Karpas-422 (cell line): ENCODE data around the gene NFE2L2. TPM values are rescaled to one million over a fixed set of nuclear protein-coding genes. Genes with fewer than 3 reads are reported as not detected.
A peak's percentile ranks its signal among the peaks of the same experiment; 100 is the strongest.
"Not testable (repeated sequence)": the region's sequence is repeated elsewhere in the genome, so short reads cannot be mapped to it uniquely, and the experiment has no call there.

Experiments used
- DNase-seq: peaks from one replicate; pipeline ENCODE4 v3.0.0-alpha.2; 2015
- H2AFZ ChIP-seq: fragments of 200-600 bp; sonication (generic); 2 replicates; pipeline ENCODE4 v1.6.1; 2014; ENCODE audit warnings: antibody characterized with exemption, low read length, mixed read lengths
- H3K27ac ChIP-seq: fragments of 200-600 bp; sonication (generic); 2 replicates; pipeline ENCODE4 v1.5.1; 2014; ENCODE audit warnings: mild to moderate bottlenecking, low read length, moderate library complexity
- H3K27me3 ChIP-seq: fragments of 200-600 bp; sonication (generic); 2 replicates; pipeline ENCODE4 v1.6.1; 2014; ENCODE audit warnings: low read length, mixed read lengths
- H3K36me3 ChIP-seq: fragments of 200-600 bp; sonication (generic); 2 replicates; pipeline ENCODE4 v1.6.1; 2014; ENCODE audit warnings: low read length, mixed read lengths; ENCODE audit not compliant: insufficient read depth
- H3K4me1 ChIP-seq: fragments of 200-600 bp; sonication (generic); 2 replicates; pipeline ENCODE4 v1.6.1; 2014; ENCODE audit warnings: mild to moderate bottlenecking, low read length, mixed read lengths
- H3K4me2 ChIP-seq: fragments of 200-600 bp; sonication (generic); 2 replicates; pipeline ENCODE4 v1.6.1; 2014; ENCODE audit warnings: low read length, low read depth, mild to moderate bottlenecking; ENCODE audit not compliant: poor library complexity, severe bottlenecking
- H3K4me3 ChIP-seq: fragments of 200-600 bp; sonication (generic); 2 replicates; pipeline ENCODE4 v1.5.1; 2014; ENCODE audit warnings: mild to moderate bottlenecking, antibody characterized with exemption, low read length, mixed read lengths
- H3K79me2 ChIP-seq: fragments of 200-600 bp; sonication (generic); 2 replicates; pipeline ENCODE4 v1.6.1; 2014; ENCODE audit warnings: mild to moderate bottlenecking, low read length, mixed read lengths
- H3K9ac ChIP-seq: fragments of 200-600 bp; sonication (generic); 2 replicates; pipeline ENCODE4 v1.6.0; 2014; ENCODE audit warnings: low read length
- H3K9me2 ChIP-seq: fragments of 200-600 bp; sonication (generic), shearing (Covaris generic); replicated peaks from 2 replicates; pipeline ENCODE4 v1.6.0; 2014; ENCODE audit warnings: mild to moderate bottlenecking, low read length, moderate library complexity; ENCODE audit not compliant: insufficient read depth
- H3K9me3 ChIP-seq: fragments of 300-700, 200-600 bp; sonication (generic); 2 replicates; pipeline ENCODE4 v1.6.1; 2014; ENCODE audit warnings: low read length, mixed read lengths
- H4K20me1 ChIP-seq: fragments of 200-600 bp; sonication (generic); 2 replicates; pipeline ENCODE4 v1.6.1; 2014; ENCODE audit warnings: mild to moderate bottlenecking, antibody characterized with exemption, low read length, low read depth; ENCODE audit not compliant: insufficient read depth
- total RNA-seq: library from RNA; depleted of rRNA; stranded (reverse); fragments of >200 nt; shearing (Covaris generic); gene quantifications from 2 replicates; pipeline ENCODE4 v1.2.3, GENCODE V29; 2014; ENCODE audit warnings: low replicate concordance; rRNA removed

Gene NFE2L2
- total RNA-seq: 33.1 and 66.7 TPM in 2 replicates

DNA sequence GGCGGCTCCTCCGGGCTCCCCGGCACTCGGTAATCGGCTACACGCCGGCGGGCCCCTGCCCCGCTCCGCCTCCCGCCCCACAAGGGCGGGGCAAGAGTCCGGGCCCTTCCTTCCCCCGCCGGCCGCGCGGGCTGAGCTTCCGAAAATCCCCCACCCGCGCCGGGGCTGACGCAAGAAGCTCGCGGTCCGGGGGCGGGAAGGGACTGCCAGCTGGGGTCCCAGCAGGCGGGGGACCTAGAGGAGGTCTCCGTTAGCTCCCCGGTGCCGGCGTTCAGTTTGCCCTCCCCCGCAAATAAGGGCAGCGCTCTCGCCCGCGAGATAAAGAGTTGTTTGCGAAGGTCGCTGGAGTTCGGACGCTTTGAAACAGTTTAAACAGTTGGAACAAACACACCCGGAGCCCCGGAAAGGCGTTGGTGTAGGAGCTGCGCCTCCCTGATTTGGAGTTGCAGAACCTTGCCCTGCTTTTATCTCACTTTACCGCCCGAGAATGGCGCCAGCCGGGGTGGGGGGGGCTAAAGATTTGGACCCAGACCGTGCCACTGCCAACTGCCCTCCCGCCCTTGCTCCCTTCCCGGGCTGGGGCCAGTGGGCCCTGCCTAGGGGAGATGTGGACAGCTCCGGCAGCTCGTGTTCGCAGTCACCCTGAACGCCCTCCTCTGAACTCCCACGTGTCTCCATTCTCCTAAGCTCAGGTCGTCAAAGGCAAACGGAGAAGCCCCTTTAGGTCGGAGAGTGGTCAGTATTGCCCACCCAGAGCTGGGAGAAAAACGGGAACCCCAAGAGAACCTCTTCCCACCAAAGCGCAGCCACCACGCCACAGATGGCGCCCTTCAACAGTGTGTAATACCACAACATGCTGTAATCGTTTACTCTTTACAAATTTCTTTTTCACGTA, at the start of gene NFE2L2:
TSS of gene NFE2L2 (minus strand) at position 35 of the 895 bp plus-strand sequence. CDS start 151 bp downstream, outside the sequence.
- H3K9me3 ChIP-seq: no peaks in the 10 kb centered on the region
- peaks cover 26% of the 10 kb centered on the region for H3K36me3 ChIP-seq
- H3K27me3 ChIP-seq: no peaks in the 10 kb centered on the region
- peak within 1 kb of the TSS; percentile 98 for H3K9ac ChIP-seq
- H3K4me3 ChIP-seq: peak within 1 kb of the TSS; percentile 77
- peak within 1 kb of the TSS; percentile 69 for H2AFZ ChIP-seq
- peak; percentile 95 for DNase-seq
- peaks cover 41% of the 10 kb centered on the region for H3K4me1 ChIP-seq
- peaks cover 24% of the 10 kb centered on the region; the same call in 1 of the 2 replicates for H4K20me1 ChIP-seq
- peak within 1 kb of the TSS; percentile 85 for H3K27ac ChIP-seq
- H3K9me2 ChIP-seq: no peaks in the 10 kb centered on the region
- peak within 1 kb of the TSS; percentile 93 for H3K4me2 ChIP-seq
- peaks cover 45% of the 10 kb centered on the region for H3K79me2 ChIP-seq

DNA sequence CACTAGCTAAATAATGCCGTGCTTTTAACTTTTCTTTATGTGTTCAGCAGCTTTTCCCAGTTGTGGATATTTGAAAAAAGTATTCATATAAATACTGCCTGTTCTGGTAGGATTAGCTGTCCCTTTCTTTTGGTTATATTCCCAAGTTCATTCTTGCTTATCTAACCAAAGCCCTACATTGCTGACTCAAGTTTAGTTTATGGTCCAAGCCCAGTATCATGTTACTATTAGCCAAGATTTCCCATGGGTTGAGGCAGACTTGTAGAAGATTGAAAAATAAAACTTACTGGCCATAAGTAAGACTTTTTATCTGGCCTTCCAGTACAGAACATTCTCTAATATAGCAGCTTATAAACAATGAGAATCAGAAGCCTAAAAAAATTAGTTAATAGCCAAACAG, 49.7 kb upstream of the NFE2L2 start:
- H3K4me3 ChIP-seq: no peak overlapping the region
- no peaks in the 10 kb centered on the region for H3K9me2 ChIP-seq
- H3K9me3 ChIP-seq: no peaks in the 10 kb centered on the region
- H3K4me1 ChIP-seq: peaks cover 32% of the 10 kb centered on the region
- H3K9ac ChIP-seq: no peak overlapping the region
- no peaks in the 10 kb centered on the region for H3K27me3 ChIP-seq
- peak overlapping the region; percentile 33 for H3K4me2 ChIP-seq
- no peak overlapping the region for H2AFZ ChIP-seq
- H3K27ac ChIP-seq: no peak overlapping the region
- no peak for DNase-seq
- H3K36me3 ChIP-seq: no peaks in the 10 kb centered on the region
- H4K20me1 ChIP-seq: no peaks in the 10 kb centered on the region
- no peaks in the 10 kb centered on the region for H3K79me2 ChIP-seq

DNA sequence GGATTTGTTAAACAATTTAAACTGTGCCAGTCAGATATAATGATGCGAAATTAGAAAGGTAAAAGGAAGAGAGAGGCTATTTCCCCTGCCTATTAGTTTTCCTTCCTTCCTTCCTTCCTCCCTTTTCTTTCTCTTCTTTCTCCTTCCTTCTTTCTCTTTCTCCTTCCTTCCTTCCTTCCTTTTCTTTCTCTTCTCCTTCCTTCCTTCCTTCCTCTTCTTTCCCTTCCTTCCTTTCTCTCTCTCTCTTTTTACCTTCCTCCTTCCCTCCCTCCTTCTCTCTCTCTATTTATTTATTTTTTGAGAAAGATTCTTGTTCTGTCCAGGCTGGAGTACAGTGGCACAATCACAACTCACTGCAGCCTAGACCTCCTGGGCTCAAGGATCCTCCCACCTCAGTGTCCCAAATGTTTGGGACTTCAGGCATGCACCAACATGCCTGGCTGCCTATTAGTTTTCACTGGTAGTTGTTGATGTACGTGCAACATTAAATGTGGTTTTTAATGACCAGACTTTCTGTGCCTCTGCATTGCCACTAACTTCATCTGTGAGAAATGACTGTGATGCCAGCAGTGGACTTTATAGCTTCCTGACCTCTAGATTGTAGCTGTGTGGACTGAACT, 48.7 kb upstream of the NFE2L2 start:
- no peak for DNase-seq
- no peaks in the 10 kb centered on the region for H3K9me2 ChIP-seq
- H3K4me1 ChIP-seq: peaks cover 32% of the 10 kb centered on the region
- H3K27ac ChIP-seq: no peak overlapping the region
- H4K20me1 ChIP-seq: no peaks in the 10 kb centered on the region
- H3K9ac ChIP-seq: no peak overlapping the region
- no peak overlapping the region for H3K4me2 ChIP-seq
- H3K79me2 ChIP-seq: no peaks in the 10 kb centered on the region
- no peaks in the 10 kb centered on the region for H3K27me3 ChIP-seq
- H3K9me3 ChIP-seq: no peaks in the 10 kb centered on the region
- H2AFZ ChIP-seq: no peak overlapping the region
- H3K4me3 ChIP-seq: no peak overlapping the region
- no peaks in the 10 kb centered on the region for H3K36me3 ChIP-seq

DNA sequence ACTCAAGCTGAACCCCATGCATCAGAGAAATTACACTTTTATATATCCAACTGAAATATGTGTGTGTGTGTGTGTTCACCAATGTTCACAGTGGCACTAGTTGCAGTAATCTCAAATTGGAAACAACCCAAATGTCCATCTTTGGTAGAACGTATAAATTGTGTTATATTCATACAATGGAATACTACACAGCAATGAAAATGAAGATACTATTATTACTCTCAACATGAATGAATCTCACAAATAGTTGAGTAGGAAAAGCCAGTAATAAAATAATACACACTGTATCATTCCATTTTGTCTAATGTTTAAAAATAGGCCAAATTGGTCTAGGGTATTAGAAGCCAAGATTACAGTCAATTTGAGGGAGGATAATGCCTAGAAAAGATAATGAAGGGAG, 48.0 kb upstream of the NFE2L2 start:
- H3K4me1 ChIP-seq: peaks cover 32% of the 10 kb centered on the region
- H3K79me2 ChIP-seq: no peaks in the 10 kb centered on the region
- no peaks in the 10 kb centered on the region for H3K9me3 ChIP-seq
- no peaks in the 10 kb centered on the region for H3K36me3 ChIP-seq
- no peaks in the 10 kb centered on the region for H4K20me1 ChIP-seq
- H3K4me3 ChIP-seq: no peak overlapping the region
- no peak overlapping the region for H3K27ac ChIP-seq
- no peaks in the 10 kb centered on the region for H3K27me3 ChIP-seq
- no peak for DNase-seq
- H3K9me2 ChIP-seq: no peaks in the 10 kb centered on the region
- no peak overlapping the region for H2AFZ ChIP-seq
- no peak overlapping the region for H3K9ac ChIP-seq
- H3K4me2 ChIP-seq: no peak overlapping the region

DNA sequence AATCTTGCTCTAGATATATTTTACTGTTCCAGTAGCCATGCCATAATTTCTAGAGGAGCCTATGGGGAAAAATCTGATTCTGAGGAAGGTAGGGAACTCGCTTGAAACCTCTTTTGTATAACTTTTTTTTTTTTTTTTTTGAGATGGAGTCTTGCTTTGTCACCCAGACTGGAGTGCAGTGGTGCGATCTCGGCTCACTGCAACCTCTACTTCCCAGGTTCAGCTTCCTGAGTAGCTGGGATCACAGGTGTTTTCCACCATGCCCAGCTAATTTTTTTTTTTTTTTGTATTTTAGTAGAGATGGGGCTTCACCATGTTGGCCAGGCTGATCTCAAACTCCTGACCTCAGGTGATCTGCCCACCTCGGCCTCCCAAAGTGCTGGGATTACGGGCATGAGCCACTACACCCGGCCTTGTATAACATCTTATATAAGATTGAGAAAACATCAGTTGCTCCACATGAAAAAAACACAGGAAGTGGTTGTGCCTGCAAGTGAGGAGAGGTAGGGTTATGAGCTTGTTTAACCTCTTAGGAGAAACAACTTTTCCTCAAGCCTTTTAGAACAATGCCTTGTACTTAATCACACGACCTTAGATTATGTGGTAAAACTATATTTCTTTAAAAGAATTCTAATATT, 45.3 kb upstream of the NFE2L2 start:
- H3K27ac ChIP-seq, H3K79me2 ChIP-seq, H4K20me1 ChIP-seq, H3K27me3 ChIP-seq, H3K9me2 ChIP-seq, H3K9me3 ChIP-seq, H2AFZ ChIP-seq, H3K36me3 ChIP-seq, H3K9ac ChIP-seq, H3K4me2 ChIP-seq, H3K4me3 ChIP-seq, DNase-seq: not testable (repeated sequence)
- H3K4me1 ChIP-seq: peaks cover 10% of the 10 kb centered on the region

DNA sequence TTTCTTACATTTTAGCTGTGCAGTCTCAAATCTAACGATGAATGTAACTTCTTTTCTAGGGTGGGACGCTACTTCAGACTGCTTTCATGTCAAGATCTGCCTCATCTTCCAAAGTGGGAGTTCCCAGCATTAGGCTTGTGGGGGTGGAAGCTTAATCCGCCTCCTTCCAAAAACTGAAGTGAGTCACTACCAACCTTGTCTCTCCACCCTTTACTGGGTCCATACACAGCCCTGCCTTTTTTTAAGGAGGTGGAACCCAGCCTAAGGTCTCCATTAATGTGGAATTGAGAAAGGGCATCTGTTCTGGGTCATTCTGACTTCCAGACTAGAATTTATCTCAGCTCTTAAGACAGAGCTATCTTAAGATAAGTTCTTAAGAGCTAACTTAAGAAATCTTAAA, 42.0 kb upstream of the NFE2L2 start:
- Histone ChIP-seq H3K27ac (no peak overlapping the region), H3K9me2 (no peaks in the 10 kb centered on the region), H3K9ac (no peak overlapping the region), H4K20me1 (no peaks in the 10 kb centered on the region), H3K4me3 (no peak overlapping the region), H3K79me2 (no peaks in the 10 kb centered on the region), H3K4me2 (no peak overlapping the region), H3K4me1 (no peaks in the 10 kb centered on the region), H3K9me3 (no peaks in the 10 kb centered on the region), H3K27me3 (no peaks in the 10 kb centered on the region), H2AFZ (no peak overlapping the region), H3K36me3 (no peaks in the 10 kb centered on the region)
- no peak for DNase-seq

DNA sequence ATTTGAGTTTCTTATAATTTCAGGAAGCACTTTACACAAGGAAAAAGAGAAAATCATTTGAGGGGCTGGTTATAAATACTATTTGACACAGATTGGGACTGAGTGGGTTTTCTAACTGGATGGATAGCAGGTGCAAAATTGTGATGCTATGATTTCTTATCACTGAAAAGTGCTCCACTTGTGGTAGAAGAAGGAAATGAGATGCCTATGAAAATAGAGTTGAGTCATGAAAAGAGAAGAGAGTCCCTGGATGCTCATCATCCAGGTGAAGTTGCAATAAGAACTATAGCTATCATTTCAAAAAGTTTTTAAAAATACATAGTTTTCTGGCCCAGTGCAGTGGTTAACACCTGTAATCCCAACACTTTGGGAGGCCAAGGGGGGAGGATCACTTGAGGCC, 39.4 kb upstream of the NFE2L2 start:
- H3K27me3 ChIP-seq: no peaks in the 10 kb centered on the region
- no peaks in the 10 kb centered on the region for H3K9me3 ChIP-seq
- no peaks in the 10 kb centered on the region for H3K79me2 ChIP-seq
- DNase-seq: no peak
- peaks cover 10% of the 10 kb centered on the region for H3K4me1 ChIP-seq
- H3K4me2 ChIP-seq: no peak overlapping the region
- no peak overlapping the region for H3K27ac ChIP-seq
- H3K9ac ChIP-seq: no peak overlapping the region
- no peak overlapping the region for H3K4me3 ChIP-seq
- H2AFZ ChIP-seq: no peak overlapping the region
- H4K20me1 ChIP-seq: no peaks in the 10 kb centered on the region
- no peaks in the 10 kb centered on the region for H3K36me3 ChIP-seq
- H3K9me2 ChIP-seq: no peaks in the 10 kb centered on the region

DNA sequence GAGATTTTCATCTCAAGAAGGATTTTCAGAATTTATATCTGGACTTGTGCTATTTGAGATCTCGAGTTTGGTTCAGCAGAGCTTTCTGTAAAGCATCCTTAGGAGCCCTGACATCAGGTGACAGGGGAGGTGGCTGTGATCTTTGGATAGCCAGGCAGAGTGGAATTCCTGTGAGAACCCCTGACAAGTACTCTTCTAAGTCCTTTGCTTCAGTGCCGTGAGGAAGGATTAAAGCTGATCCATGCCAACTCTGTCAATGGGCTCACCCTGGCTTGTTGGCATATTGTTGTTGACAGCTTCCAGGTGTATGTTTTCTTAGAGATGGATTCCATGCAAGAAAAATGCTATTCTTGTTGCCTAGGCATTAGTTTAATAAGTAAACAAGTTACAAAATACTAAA, 38.0 kb upstream of the NFE2L2 start:
- H3K9me3 ChIP-seq: no peaks in the 10 kb centered on the region

More for the DNA sequence above, 38.0 kb upstream of the NFE2L2 start:
- Histone ChIP-seq H3K27me3 (no peaks in the 10 kb centered on the region), H3K4me3 (no peak overlapping the region), H3K79me2 (no peaks in the 10 kb centered on the region), H2AFZ (no peak overlapping the region), H3K27ac (no peak overlapping the region), H3K4me2 (no peak overlapping the region), H3K36me3 (no peaks in the 10 kb centered on the region), H3K4me1 (peaks cover 10% of the 10 kb centered on the region), H3K9ac (no peak overlapping the region), H4K20me1 (no peaks in the 10 kb centered on the region), H3K9me2 (no peaks in the 10 kb centered on the region)
- no peak for DNase-seq
